GM12891 (cell line): Measurements from ENCODE around the gene TIGD3.
A peak's percentile ranks its signal among the peaks of the same experiment; 100 is the strongest.

Experiments used
- DNase-seq: peaks from one replicate; pipeline ENCODE4 v3.0.0; 2011; ENCODE audit warnings: low spot score; ENCODE audit not compliant: insufficient read length
- FAIRE-seq: peaks from 2 replicates; lab custom pipeline; 2011; peaks lifted over from hg19 to GRCh38; lab: Jason Lieb, UNC
- PAX5 ChIP-seq: IDR thresholded peaks from 2 replicates; pipeline ENCODE4 v1.6.1; 2011; ENCODE audit warnings: low read length, moderate library complexity, mild to moderate bottlenecking; ENCODE audit not compliant: insufficient read depth, severe bottlenecking
- POLR2A ChIP-seq: IDR thresholded peaks from 2 replicates; pipeline ENCODE4 v1.6.1; 2011; ENCODE audit warnings: low read depth, low read length, control low read depth
- POLR2AphosphoS5 ChIP-seq: IDR thresholded peaks from 2 replicates; pipeline ENCODE4 v1.6.1; 2011; ENCODE audit warnings: low read depth, low read length, control low read depth
- POU2F2 ChIP-seq: IDR thresholded peaks from 2 replicates; pipeline ENCODE4 v1.6.1; 2011; ENCODE audit warnings: low read depth, mild to moderate bottlenecking, control low read depth, low read length, moderate library complexity
- SPI1 ChIP-seq: IDR thresholded peaks from 2 replicates; pipeline ENCODE4 v1.6.1; 2011; ENCODE audit warnings: low read depth, low read length, control low read depth
- TAF1 ChIP-seq: IDR thresholded peaks from 2 replicates; pipeline ENCODE4 v1.6.1; 2011; ENCODE audit warnings: low read depth, low read length, control low read depth

TIGD3 gene

GRCh38 chr11:65351511-65351910, 3.0 kb upstream of the TIGD3 start:
- FAIRE-seq = no peak

GRCh38 chr11:65352783-65353182, 1.8 kb upstream of the TIGD3 start:
- no peak for TF ChIP-seq POLR2AphosphoS5
- TF ChIP-seq TAF1 = no peak
- TF ChIP-seq POLR2A = no peak
- no peak for TF ChIP-seq PAX5
- TF ChIP-seq POU2F2 = no peak
- no peak for TF ChIP-seq SPI1
- FAIRE-seq (no peak), DNase-seq (no peak)

More at GRCh38 chr11:65351511-65351910, 3.0 kb upstream of the TIGD3 start:
- no peak for TF ChIP-seq POLR2AphosphoS5
- no peak for TF ChIP-seq PAX5
- TF ChIP-seq POLR2A = no peak
- no peak for TF ChIP-seq POU2F2
- TF ChIP-seq TAF1 = no peak
- TF ChIP-seq SPI1 = no peak
- DNase-seq = no peak

GRCh38 chr11:65353376-65353775, 1.2 kb upstream of the TIGD3 start:
- FAIRE-seq (no peak), DNase-seq (no peak)
- TF ChIP-seq POLR2AphosphoS5 (no peak), POU2F2 (no peak), PAX5 (no peak), TAF1 (no peak), POLR2A (no peak), SPI1 (no peak)

- no peak for FAIRE-seq
- no peak for DNase-seq
- TF ChIP-seq POLR2A (no peak), POU2F2 (no peak), POLR2AphosphoS5 (no peak; the same call in 1 of the 2 replicates), SPI1 (no peak), PAX5 (no peak), TAF1 (no peak)
Observed at GRCh38 chr11:65353900-65354264, 669 bp upstream of the TIGD3 start.

GRCh38 chr11:65355013-65355775, 643 bp downstream of the TIGD3 start:
- FAIRE-seq (peak; percentile 74), DNase-seq (peak; percentile 71)
- TF ChIP-seq PAX5 (no peak), POLR2AphosphoS5 (no peak), POU2F2 (no peak), TAF1 (no peak), POLR2A (no peak), SPI1 (peak; percentile 92)

GRCh38 chr11:65355776-65356393, 1.3 kb downstream of the TIGD3 start:
- DNase-seq (no peak), FAIRE-seq (no peak)
- TF ChIP-seq POLR2A (no peak), SPI1 (no peak), TAF1 (no peak), PAX5 (no peak), POLR2AphosphoS5 (no peak), POU2F2 (no peak)

- no peak for FAIRE-seq
- TF ChIP-seq POU2F2 = no peak
- TF ChIP-seq POLR2AphosphoS5 = no peak
- TF ChIP-seq TAF1 = no peak
- no peak for TF ChIP-seq PAX5
- TF ChIP-seq SPI1 = no peak
- no peak for TF ChIP-seq POLR2A
- no peak for DNase-seq
Observed at GRCh38 chr11:65356394-65356972, 1.9 kb downstream of the TIGD3 start.

- FAIRE-seq (no peak), DNase-seq (no peak)
- TF ChIP-seq TAF1 = no peak
- TF ChIP-seq POLR2A = no peak
- no peak for TF ChIP-seq SPI1
- no peak for TF ChIP-seq PAX5
- no peak for TF ChIP-seq POU2F2
- no peak for TF ChIP-seq POLR2AphosphoS5
Observed at GRCh38 chr11:65357856-65358356, 3.4 kb downstream of the TIGD3 start.

GRCh38 chr11:65362320-65362931, 7.9 kb downstream of the TIGD3 start:
- DNase-seq (no peak), FAIRE-seq (no peak)
- no peak for TF ChIP-seq PAX5
- no peak for TF ChIP-seq TAF1
- no peak for TF ChIP-seq POU2F2
- TF ChIP-seq POLR2A = no peak
- no peak for TF ChIP-seq POLR2AphosphoS5
- no peak for TF ChIP-seq SPI1

GRCh38 chr11:65362966-65363365, 8.4 kb downstream of the TIGD3 start:
- FAIRE-seq (no peak), DNase-seq (no peak)
- TF ChIP-seq POU2F2 (no peak), POLR2A (no peak), PAX5 (no peak), POLR2AphosphoS5 (no peak), TAF1 (no peak), SPI1 (no peak)
